Psoas muscle (tissue), 8 donors: ENCODE results near the gene NAT16. TPM values are rescaled to one million over a fixed set of nuclear protein-coding genes. Genes with fewer than 3 reads are reported as not detected.

Source experiments
- ATAC-seq, 4 donors: fragments of 200-7000 bp; cut with Tn5 transposase; one replicate each; pipeline ENCODE4 v1.9.1; 2020; ENCODE audit warnings: moderate library complexity in 3 of 4, mild to moderate bottlenecking in 2 of 4
- DNase-seq, 2 donors: peaks; one replicate each; pipeline ENCODE4 v3.0.0-alpha.2; 2020
- H3K27ac ChIP-seq: fragments of 200-600 bp; one replicate; pipeline ENCODE4 v1.8.0; 2022
- H3K27me3 ChIP-seq, 3 donors: fragments of 200-600 bp in 1 of 3; one replicate each; pipeline versions ENCODE4 v1.6.1 to v1.8.0; 2013 to 2022; ENCODE audit warnings: low read length in 2 of 3, mild to moderate bottlenecking in 2 of 3, moderate library complexity in 1 of 3; ENCODE audit not compliant: insufficient read depth in 3 of 3
- H3K36me3 ChIP-seq, 2 donors: fragments of 200-600 bp in 1 of 2; one replicate each; pipeline versions ENCODE4 v1.6.1 to v1.8.0; 2013 to 2022; ENCODE audit warnings: low read depth in 1 of 2, mild to moderate bottlenecking in 1 of 2, moderate library complexity in 1 of 2; ENCODE audit not compliant: insufficient read depth in 1 of 2
- H3K4me1 ChIP-seq: fragments of 200-600 bp; one replicate; pipeline ENCODE4 v1.8.0; 2022
- H3K4me3 ChIP-seq: fragments of 200-600 bp; one replicate; pipeline ENCODE4 v1.8.0; 2022; ENCODE audit warnings: mild to moderate bottlenecking
- H3K9me3 ChIP-seq: fragments of 200-600 bp; one replicate; pipeline ENCODE4 v1.8.0; 2022
- CTCF ChIP-seq: fragments of 200-600 bp; IDR thresholded peaks from one replicate; pipeline ENCODE4 v1.8.0; 2022; ENCODE audit warnings: antibody characterized with exemption
- WGBS, 3 donors: extraction: QIAGEN DNeasy Blood & Tissue Kit; methylation state at CpG; one replicate each; pipeline versions ENCODE4 v1.1.6 to v1.1.7; 2013; 5-methylcytosine and 5-hydroxymethylcytosine counted together
- intact Hi-C, 2 donors: fragments of 100-400 bp; cut with DNase I; formaldehyde crosslinking; loops; one replicate each; pipeline versions ENCODE4 v1.11.0 to v1.14.2; 2022
- long read RNA-seq, 2 donors: library from polyadenylated mRNA; unstranded; transcript quantifications; one replicate each; pipeline ENCODE4 v2.0.0, GENCODE V29; 2021
- polyA plus RNA-seq, 3 donors: library from polyadenylated mRNA; stranded (reverse); fragments of 200-250 nt; gene quantifications; one replicate each; pipeline ENCODE4 v1.2.3, GENCODE V29; 2013
- total RNA-seq, 4 donors: library from RNA; stranded (reverse); fragmentation: NEBNext Ultra II Directional in 2 of 4; extraction: Animal tissue kit (Norgen Biotek cat#: 25700) in 2 of 4; gene quantifications; one replicate each; pipeline versions ENCODE4 v1.2.1 to v1.2.4, GENCODE V29; 2021 to 2023
- donor health status: healthy with polysubstance abuse.
- donor health status: DM: no; HTN: no; CAD: no; lungs with moderate emphysema.
- donor health status: Bipolar disorder and iron deficiency.
- donor health status: healthy.
- donor health status: DM: yes; HTN: yes; CAD: no.
- donor health status: DM: no; HTN: no; CAD: no.
- donor health status: DM: no; HTN: no; CAD: no.
- donor health status: DM: yes; HTN: yes; CAD: no.

Gene NAT16
- total RNA-seq (not detected), polyA plus RNA-seq (under 1 TPM in 1 of 3 donors, not detected in 2; 0.01 TPM)
- long read RNA-seq, donor 1 = 0 reads
- long read RNA-seq, donor 2 = 0 reads

- Histone ChIP-seq H3K9me3 (no peaks in the 10 kb centered on the region), H3K27ac (no peak within 1 kb of the TSS), H3K27me3 (peaks cover 0 to 76% (median 18%) of the 10 kb centered on the region in 3 donors), H3K4me1 (no peaks in the 10 kb centered on the region), H3K4me3 (no peak within 1 kb of the TSS), H3K36me3 (no peaks in the 10 kb centered on the region)
- no peak for DNase-seq
- no peak for TF ChIP-seq CTCF
- 2 to 3% (median 2%) methylated on average over 42 to 56 of the region's 56 CpGs for WGBS, 3 donors
- no peak for ATAC-seq
- intact Hi-C loops = no loop called here
Measured at GRCh38 chr7:101180130-101180755, at the start of gene NAT16. Gene NAT16 (minus strand): TSS chr7:101180293. CDS start chr7:101174807, 5,486 bp downstream.

GRCh38 chr7:101226721-101227120 lies 46.6 kb upstream of the NAT16 start:
- DNase-seq (no peak), ATAC-seq (no peak)
- intact Hi-C loops = no loop called here
- Histone ChIP-seq H3K9me3 (no peaks in the 10 kb centered on the region), H3K4me3 (no peak overlapping the region), H3K36me3 (peaks cover 3 to 59% of the 10 kb centered on the region in 2 donors), H3K27me3 (no peaks in the 10 kb centered on the region), H3K27ac (no peak overlapping the region), H3K4me1 (no peaks in the 10 kb centered on the region)
- WGBS, 3 donors = 72 to 78% (median 75%) methylated on average over 9 of the region's 9 CpGs
- TF ChIP-seq CTCF = no peak

- no peak overlapping the region for H3K27ac ChIP-seq
- peaks cover 3 to 59% of the 10 kb centered on the region in 2 donors for H3K36me3 ChIP-seq
- H3K27me3 ChIP-seq = no peaks in the 10 kb centered on the region
- intact Hi-C loops = no loop called here
- DNase-seq (no peak), ATAC-seq (no peak)
- no peak for TF ChIP-seq CTCF
- no peaks in the 10 kb centered on the region for H3K4me1 ChIP-seq
- H3K9me3 ChIP-seq = no peaks in the 10 kb centered on the region
- WGBS, 3 donors = 93 to 98% (median 96%) methylated on average over 6 of the region's 6 CpGs
- no peak overlapping the region for H3K4me3 ChIP-seq
Measured at GRCh38 chr7:101225650-101226049, 45.6 kb upstream of the NAT16 start.

GRCh38 chr7:101223528-101223927 lies 43.4 kb upstream of the NAT16 start:
- ATAC-seq = no peak
- Histone ChIP-seq H3K27me3 (no peaks in the 10 kb centered on the region), H3K36me3 (peaks cover 3 to 59% of the 10 kb centered on the region in 2 donors), H3K9me3 (no peaks in the 10 kb centered on the region), H3K27ac (no peak overlapping the region), H3K4me1 (peaks cover 19% of the 10 kb centered on the region), H3K4me3 (no peak overlapping the region)
- intact Hi-C loops = loop anchor here in 1 of 2 donors (2.0 kb wide), 1 partner anchor 15 kb away; no protein-coding TSS in a partner anchor
- WGBS, 3 donors = 95 to 98% (median 95%) methylated on average over 14 to 15 of the region's 15 CpGs
- TF ChIP-seq CTCF = no peak
- DNase-seq = no peak
